Activated T-helper 17 cell treated with anti-CD3 and anti-CD28 coated beads, Interleukin-2, amount 50 U/mL, for 72 hours (primary cell): ENCODE measurements around the gene WWOX. TPM values are rescaled to one million over a fixed set of nuclear protein-coding genes. Genes with fewer than 3 reads are reported as not detected.

Experiments used
- ATAC-seq: fragments of 150-1000 bp; cut with Tn5 transposase; replicated peaks from 2 replicates; pipeline ENCODE4 v1.10.0; 2021; ENCODE audit warnings: mild to moderate bottlenecking, moderate library complexity
- H3K27ac Mint-ChIP-seq: one replicate; pipeline ENCODE4 v1.8.0; 2022; ENCODE audit warnings: mixed read lengths
- H3K27me3 Mint-ChIP-seq: one replicate; pipeline ENCODE4 v1.8.0; 2022; ENCODE audit warnings: mixed read lengths
- H3K36me3 Mint-ChIP-seq: one replicate; pipeline ENCODE4 v1.8.0; 2022; ENCODE audit warnings: low read depth, mild to moderate bottlenecking, mixed read lengths
- H3K4me1 Mint-ChIP-seq: one replicate; pipeline ENCODE4 v1.8.0; 2022; ENCODE audit warnings: mixed read lengths
- H3K4me3 Mint-ChIP-seq: one replicate; pipeline ENCODE4 v1.8.0; 2022; ENCODE audit warnings: mild to moderate bottlenecking, mixed read lengths
- H3K9me3 Mint-ChIP-seq: one replicate; pipeline ENCODE4 v1.8.0; 2022; ENCODE audit warnings: mixed read lengths
- total RNA-seq, 2 donors: library from RNA; stranded (reverse); gene quantifications; one replicate each; pipeline ENCODE4 v1.2.3, GENCODE V29; 2022

Gene WWOX
- total RNA-seq, 2 donors from 2014 or later: 9.4 to 16.5 TPM

- Mint-ChIP-seq H3K27ac (no peak overlapping the region), H3K36me3 (no peaks in the 10 kb centered on the region), H3K27me3 (no peaks in the 10 kb centered on the region), H3K4me3 (no peak overlapping the region), H3K4me1 (no peaks in the 10 kb centered on the region), H3K9me3 (no peaks in the 10 kb centered on the region)
- ATAC-seq: no peak
These were observed 232.3 kb downstream of the WWOX start for GRCh38 chr16:78331731-78332130.

- ATAC-seq: no peak
- Mint-ChIP-seq H3K9me3 (no peaks in the 10 kb centered on the region), H3K36me3 (no peaks in the 10 kb centered on the region), H3K4me3 (no peak overlapping the region), H3K27ac (no peak overlapping the region), H3K4me1 (no peaks in the 10 kb centered on the region), H3K27me3 (no peaks in the 10 kb centered on the region)
These were observed 234.4 kb downstream of the WWOX start for GRCh38 chr16:78333808-78334207.

GRCh38 chr16:78340590-78340989, 241.1 kb downstream of the WWOX start:
- Mint-ChIP-seq H3K36me3 (no peaks in the 10 kb centered on the region), H3K4me1 (no peaks in the 10 kb centered on the region), H3K9me3 (no peaks in the 10 kb centered on the region), H3K4me3 (no peak overlapping the region), H3K27ac (no peak overlapping the region), H3K27me3 (no peaks in the 10 kb centered on the region)
- ATAC-seq: no peak

GRCh38 chr16:78348068-78348467, 248.6 kb downstream of the WWOX start:
- no peak overlapping the region for H3K27ac Mint-ChIP-seq
- no peaks in the 10 kb centered on the region for H3K9me3 Mint-ChIP-seq
- H3K36me3 Mint-ChIP-seq: no peaks in the 10 kb centered on the region
- ATAC-seq: no peak
- H3K4me1 Mint-ChIP-seq: no peaks in the 10 kb centered on the region
- no peaks in the 10 kb centered on the region for H3K27me3 Mint-ChIP-seq
- H3K4me3 Mint-ChIP-seq: no peak overlapping the region

GRCh38 chr16:78348886-78349285, 249.4 kb downstream of the WWOX start:
- no peak for ATAC-seq
- Mint-ChIP-seq H3K4me3 (no peak overlapping the region), H3K27me3 (no peaks in the 10 kb centered on the region), H3K27ac (no peak overlapping the region), H3K9me3 (no peaks in the 10 kb centered on the region), H3K4me1 (no peaks in the 10 kb centered on the region), H3K36me3 (no peaks in the 10 kb centered on the region)

GRCh38 chr16:78352184-78352583, 252.7 kb downstream of the WWOX start:
- ATAC-seq: no peak

GRCh38 chr16:78353640-78354275, 254.3 kb downstream of the WWOX start:
- no peak overlapping the region for H3K4me3 Mint-ChIP-seq
- no peak overlapping the region for H3K27ac Mint-ChIP-seq
- H3K36me3 Mint-ChIP-seq: no peaks in the 10 kb centered on the region
- no peaks in the 10 kb centered on the region for H3K27me3 Mint-ChIP-seq
- ATAC-seq: no peak
- H3K9me3 Mint-ChIP-seq: no peaks in the 10 kb centered on the region
- H3K4me1 Mint-ChIP-seq: no peaks in the 10 kb centered on the region

More at GRCh38 chr16:78352184-78352583, 252.7 kb downstream of the WWOX start:
- H3K27ac Mint-ChIP-seq: no peak overlapping the region
- no peak overlapping the region for H3K4me3 Mint-ChIP-seq
- no peaks in the 10 kb centered on the region for H3K27me3 Mint-ChIP-seq
- no peaks in the 10 kb centered on the region for H3K4me1 Mint-ChIP-seq
- no peaks in the 10 kb centered on the region for H3K9me3 Mint-ChIP-seq
- no peaks in the 10 kb centered on the region for H3K36me3 Mint-ChIP-seq

- no peaks in the 10 kb centered on the region for H3K36me3 Mint-ChIP-seq
- ATAC-seq: no peak
- H3K27me3 Mint-ChIP-seq: no peaks in the 10 kb centered on the region
- H3K9me3 Mint-ChIP-seq: no peaks in the 10 kb centered on the region
- H3K27ac Mint-ChIP-seq: no peak overlapping the region
- H3K4me3 Mint-ChIP-seq: no peak overlapping the region
- peaks cover 4% of the 10 kb centered on the region for H3K4me1 Mint-ChIP-seq
These were observed 263.2 kb downstream of the WWOX start for GRCh38 chr16:78362524-78363135.

GRCh38 chr16:78363843-78364555, 264.5 kb downstream of the WWOX start:
- Mint-ChIP-seq H3K36me3 (no peaks in the 10 kb centered on the region), H3K27me3 (no peaks in the 10 kb centered on the region), H3K4me1 (peaks cover 4% of the 10 kb centered on the region), H3K4me3 (no peak overlapping the region), H3K27ac (no peak overlapping the region), H3K9me3 (no peaks in the 10 kb centered on the region)
- no peak for ATAC-seq

- Mint-ChIP-seq H3K9me3 (no peaks in the 10 kb centered on the region), H3K4me3 (no peak overlapping the region), H3K36me3 (no peaks in the 10 kb centered on the region), H3K4me1 (peaks cover 4% of the 10 kb centered on the region), H3K27ac (no peak overlapping the region), H3K27me3 (no peaks in the 10 kb centered on the region)
- no peak for ATAC-seq
These were observed 265.1 kb downstream of the WWOX start for GRCh38 chr16:78364556-78364880.

GRCh38 chr16:78365366-78365765, 265.9 kb downstream of the WWOX start:
- Mint-ChIP-seq H3K4me3 (no peak overlapping the region), H3K4me1 (peaks cover 4% of the 10 kb centered on the region), H3K9me3 (no peaks in the 10 kb centered on the region), H3K27ac (no peak overlapping the region), H3K36me3 (no peaks in the 10 kb centered on the region), H3K27me3 (no peaks in the 10 kb centered on the region)
- no peak for ATAC-seq

- Mint-ChIP-seq H3K27ac (no peak overlapping the region), H3K4me3 (no peak overlapping the region), H3K36me3 (no peaks in the 10 kb centered on the region), H3K4me1 (no peaks in the 10 kb centered on the region), H3K9me3 (no peaks in the 10 kb centered on the region), H3K27me3 (no peaks in the 10 kb centered on the region)
- no peak for ATAC-seq
These were observed 269.0 kb downstream of the WWOX start for GRCh38 chr16:78368121-78369102.

- no peak overlapping the region for H3K27ac Mint-ChIP-seq
- no peaks in the 10 kb centered on the region for H3K4me1 Mint-ChIP-seq
- no peak overlapping the region for H3K4me3 Mint-ChIP-seq
- no peaks in the 10 kb centered on the region for H3K36me3 Mint-ChIP-seq
- no peaks in the 10 kb centered on the region for H3K9me3 Mint-ChIP-seq
- ATAC-seq: no peak
- H3K27me3 Mint-ChIP-seq: no peaks in the 10 kb centered on the region
These were observed 272.8 kb downstream of the WWOX start for GRCh38 chr16:78372277-78372676.

- no peaks in the 10 kb centered on the region for H3K27me3 Mint-ChIP-seq
- no peaks in the 10 kb centered on the region for H3K36me3 Mint-ChIP-seq
- H3K9me3 Mint-ChIP-seq: no peaks in the 10 kb centered on the region
- peaks cover 3% of the 10 kb centered on the region for H3K4me1 Mint-ChIP-seq
- H3K4me3 Mint-ChIP-seq: no peak overlapping the region
- no peak for ATAC-seq
- no peak overlapping the region for H3K27ac Mint-ChIP-seq
These were observed 275.7 kb downstream of the WWOX start for GRCh38 chr16:78375055-78375679.
